Measurements from ENCODE around the gene TGM2. TPM values are rescaled to one million over a fixed set of nuclear protein-coding genes. Genes with fewer than 3 reads are reported as not detected.

TGM2 gene
- total and polyA plus RNA-seq, 10 donors = 9.3 to 167 (median 69.8) TPM

DNA sequence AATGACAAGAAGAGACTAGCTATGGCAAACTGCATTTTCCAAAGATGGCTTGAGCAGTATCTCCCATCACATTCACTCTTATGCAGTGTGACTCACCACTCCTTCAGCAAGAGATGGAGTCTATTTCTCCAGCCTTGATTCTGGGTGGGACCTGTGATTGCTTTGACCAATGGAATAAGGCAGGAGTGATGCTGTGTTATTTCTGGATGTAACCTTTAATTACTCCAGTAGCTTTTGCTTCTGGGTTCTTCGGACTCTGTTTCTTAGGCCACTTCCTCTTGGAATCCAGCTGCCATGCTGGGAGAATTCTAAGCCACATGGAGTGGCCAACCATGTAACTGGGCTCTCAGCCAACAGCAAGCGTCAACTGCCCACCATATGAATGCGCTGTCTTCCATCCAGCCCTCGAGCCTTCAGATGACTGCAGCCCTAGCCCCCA is 50.7 kb downstream of the TGM2 start:
- Histone ChIP-seq H3K27ac (no peak overlapping the region), H3K4me3 (no peak overlapping the region), H3K36me3 (no peaks in the 10 kb centered on the region), H3K4me1 (peaks cover 0 to 27% (median 9%) of the 10 kb centered on the region in 6 donors), H3K27me3 (replicated peaks in 1 of 7) (no peaks in the 10 kb centered on the region), H3K9me3 (no peaks in the 10 kb centered on the region)
- 85 to 94% (median 91%) methylated on average over 4 of the region's 4 CpGs for WGBS, 5 donors
- TF ChIP-seq, protein P1, sequence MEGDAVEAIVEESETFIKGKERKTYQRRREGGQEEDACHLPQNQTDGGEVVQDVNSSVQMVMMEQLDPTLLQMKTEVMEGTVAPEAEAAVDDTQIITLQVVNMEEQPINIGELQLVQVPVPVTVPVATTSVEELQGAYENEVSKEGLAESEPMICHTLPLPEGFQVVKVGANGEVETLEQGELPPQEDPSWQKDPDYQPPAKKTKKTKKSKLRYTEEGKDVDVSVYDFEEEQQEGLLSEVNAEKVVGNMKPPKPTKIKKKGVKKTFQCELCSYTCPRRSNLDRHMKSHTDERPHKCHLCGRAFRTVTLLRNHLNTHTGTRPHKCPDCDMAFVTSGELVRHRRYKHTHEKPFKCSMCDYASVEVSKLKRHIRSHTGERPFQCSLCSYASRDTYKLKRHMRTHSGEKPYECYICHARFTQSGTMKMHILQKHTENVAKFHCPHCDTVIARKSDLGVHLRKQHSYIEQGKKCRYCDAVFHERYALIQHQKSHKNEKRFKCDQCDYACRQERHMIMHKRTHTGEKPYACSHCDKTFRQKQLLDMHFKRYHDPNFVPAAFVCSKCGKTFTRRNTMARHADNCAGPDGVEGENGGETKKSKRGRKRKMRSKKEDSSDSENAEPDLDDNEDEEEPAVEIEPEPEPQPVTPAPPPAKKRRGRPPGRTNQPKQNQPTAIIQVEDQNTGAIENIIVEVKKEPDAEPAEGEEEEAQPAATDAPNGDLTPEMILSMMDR (IDR thresholded peaks at IDR 0.05 in 8 of 11, conservative IDR thresholded peaks at IDR 0.05 in 3 of 11) = no peak
- TF ChIP-seq POLR2A (IDR thresholded peaks at IDR 0.05) = no peak
- no peak for TF ChIP-seq POLR2AphosphoS5 (IDR thresholded peaks at IDR 0.05)
- DNase-seq = no peak
- intact Hi-C loops (cut with DNase I; ENCODE audit: low total_unique reads) = no loop called here

DNA sequence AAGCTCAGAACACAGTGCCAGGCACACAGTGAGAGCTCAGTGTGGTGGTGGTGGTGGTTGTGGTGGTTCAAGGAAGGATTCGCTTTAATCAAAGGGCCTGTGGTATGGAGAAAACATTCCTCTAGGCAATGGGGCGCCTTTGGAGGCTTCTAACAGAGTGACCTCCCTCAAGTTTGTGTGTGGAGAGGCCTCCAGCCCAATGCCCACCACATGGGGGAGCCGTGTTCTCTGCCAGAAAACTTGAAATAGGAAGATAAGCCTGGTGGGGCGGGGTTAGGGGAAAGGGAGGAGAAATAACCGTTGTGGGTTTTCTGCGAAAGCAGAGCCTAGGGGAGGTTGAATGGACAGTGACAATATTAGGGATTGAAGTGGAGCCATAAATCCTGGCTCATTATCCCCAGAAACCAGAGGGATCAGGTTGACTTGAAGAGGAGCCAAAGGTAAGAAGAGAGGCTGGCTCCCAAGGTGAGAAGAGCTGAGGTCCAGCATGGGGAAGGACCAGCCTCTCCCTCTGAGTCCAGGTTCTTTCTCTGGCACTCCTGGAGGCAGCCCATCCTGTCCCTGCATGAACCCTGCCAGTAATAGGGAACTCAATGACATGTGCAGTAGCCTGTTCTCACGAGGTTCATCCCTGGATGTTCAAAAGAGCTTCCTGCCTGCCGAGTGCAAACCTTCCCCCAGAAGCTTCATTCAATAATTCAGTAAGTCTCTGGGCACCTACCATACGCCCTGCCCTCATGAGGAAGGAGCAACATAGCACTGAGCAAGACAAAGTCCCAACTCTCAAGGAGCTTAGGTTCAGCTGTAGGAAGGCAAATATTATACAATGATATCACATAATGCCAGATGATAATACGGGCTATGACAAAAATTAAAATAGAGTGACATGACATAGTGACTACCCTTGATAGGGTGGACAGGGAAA is 51.4 kb downstream of the TGM2 start:
- H3K27me3 ChIP-seq (replicated peaks in 1 of 7) = no peaks in the 10 kb centered on the region
- WGBS, 5 donors = 39 to 49% (median 44%) methylated on average over 8 to 10 of the region's 10 CpGs
- H3K27ac ChIP-seq = peak overlapping the region in 1 of 8 donors; percentile 10
- TF ChIP-seq POLR2A (IDR thresholded peaks at IDR 0.05) = no peak
- TF ChIP-seq, protein P1 (IDR thresholded peaks at IDR 0.05 in 8 of 11, conservative IDR thresholded peaks at IDR 0.05 in 3 of 11) = peak in 7 of 11 experiments; percentile 18 to 48 (median 28)
- TF ChIP-seq POLR2AphosphoS5 (IDR thresholded peaks at IDR 0.05) = no peak
- no peak overlapping the region for H3K4me3 ChIP-seq
- no peak for DNase-seq
- no peaks in the 10 kb centered on the region for H3K36me3 ChIP-seq
- intact Hi-C loops (cut with DNase I; ENCODE audit: low total_unique reads) = no loop called here
- H3K4me1 ChIP-seq = peaks cover 0 to 29% (median 9%) of the 10 kb centered on the region in 6 donors
- no peaks in the 10 kb centered on the region for H3K9me3 ChIP-seq

DNA sequence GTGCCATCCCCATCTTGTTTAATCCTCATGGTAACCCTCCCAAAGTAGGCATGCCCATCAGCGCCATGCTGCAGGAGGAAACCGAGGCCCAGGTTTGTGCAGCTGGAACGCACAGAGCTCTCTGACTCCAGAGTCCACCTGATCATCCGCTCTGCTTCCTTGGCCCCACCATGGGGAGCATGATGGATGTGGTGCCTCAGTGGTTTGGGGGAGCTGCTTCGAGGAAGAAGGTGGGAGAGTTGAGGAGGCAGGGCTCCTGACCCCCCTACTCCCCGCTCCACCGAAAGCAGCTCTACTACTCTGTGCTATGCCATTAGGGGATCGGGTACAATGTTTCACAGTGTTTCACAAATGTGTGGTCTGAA is 52.2 kb downstream of the TGM2 start:
- Histone ChIP-seq H3K4me1 (peaks cover 0 to 36% (median 9%) of the 10 kb centered on the region in 6 donors), H3K27me3 (replicated peaks in 1 of 7) (no peaks in the 10 kb centered on the region), H3K27ac (peak overlapping the region in 1 of 8 donors; percentile 10), H3K36me3 (no peaks in the 10 kb centered on the region), H3K4me3 (no peak overlapping the region), H3K9me3 (no peaks in the 10 kb centered on the region)
- DNase-seq = no peak
- intact Hi-C loops (cut with DNase I; ENCODE audit: low total_unique reads) = no loop called here
- WGBS, 5 donors = 96 to 100% (median 97%) methylated on average over 7 to 8 of the region's 8 CpGs
- TF ChIP-seq, protein P1 (IDR thresholded peaks at IDR 0.05 in 8 of 11, conservative IDR thresholded peaks at IDR 0.05 in 3 of 11) = no peak

GRCh38 chr20:38112261-38112929 is 52.7 kb downstream of the TGM2 start:
- intact Hi-C loops (cut with DNase I; ENCODE audit: low total_unique reads) = no loop called here
- no peak for DNase-seq
- TF ChIP-seq POLR2A (IDR thresholded peaks at IDR 0.05) = no peak
- TF ChIP-seq, protein P1 (IDR thresholded peaks at IDR 0.05 in 8 of 11, conservative IDR thresholded peaks at IDR 0.05 in 3 of 11) = no peak

More at GRCh38 chr20:38112261-38112929, 52.7 kb downstream of the TGM2 start:
- Histone ChIP-seq H3K4me1 (peaks cover 0 to 36% (median 9%) of the 10 kb centered on the region in 6 donors), H3K27me3 (replicated peaks in 1 of 7) (no peaks in the 10 kb centered on the region), H3K27ac (peak overlapping the region in 1 of 8 donors; percentile 67), H3K36me3 (no peaks in the 10 kb centered on the region), H3K4me3 (no peak overlapping the region), H3K9me3 (no peaks in the 10 kb centered on the region)
- 85 to 90% (median 87%) methylated on average over 11 to 14 of the region's 14 CpGs for WGBS, 5 donors

All from spleen (tissue), 11 donors.